Panc1 (cell line): ENCODE results near the gene ABCC1.

Experiments
- REST ChIP-seq, 2 experiments: IDR thresholded peaks; 2 replicates each; pipeline ENCODE4 v1.6.1; 2011 to 2012; ENCODE audit warnings: low read depth in 2 of 2, control low read depth in 1 of 2, low read length in 1 of 2, mild to moderate bottlenecking in 1 of 2, moderate library complexity in 1 of 2; ENCODE audit not compliant: insufficient read depth in 1 of 2
- SIN3A ChIP-seq: IDR thresholded peaks from 2 replicates; pipeline ENCODE4 v1.6.1; 2012; ENCODE audit warnings: low read depth, mild to moderate bottlenecking, low read length, moderate library complexity, borderline replicate concordance; ENCODE audit not compliant: insufficient read depth
- TF ChIP-seq, protein P1 (sequence below): fragments of 450-650 bp; IDR thresholded peaks from 2 replicates; pipeline ENCODE4 v1.5.1; 2017; ENCODE audit warnings: mild to moderate bottlenecking

DNA sequence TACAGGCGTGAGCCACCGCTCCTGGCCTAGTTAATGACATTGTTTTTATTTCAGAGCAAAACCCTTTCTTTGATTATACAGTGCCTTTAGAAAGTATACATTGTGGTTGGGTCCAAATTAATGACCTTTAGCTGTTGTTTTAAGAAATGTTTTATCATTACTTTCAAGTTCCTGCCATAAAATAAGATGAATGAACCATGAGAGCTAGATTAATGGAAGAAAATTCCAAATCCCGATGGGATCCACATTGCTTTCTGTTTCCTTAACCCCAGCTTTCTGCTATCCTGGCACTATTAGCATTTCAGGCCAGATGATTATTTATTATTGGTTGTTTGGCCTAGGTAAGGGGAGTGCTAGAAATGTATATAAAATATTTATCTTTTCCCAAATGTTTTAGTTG lies 131.7 kb downstream of the ABCC1 start:
- TF ChIP-seq, protein P1, sequence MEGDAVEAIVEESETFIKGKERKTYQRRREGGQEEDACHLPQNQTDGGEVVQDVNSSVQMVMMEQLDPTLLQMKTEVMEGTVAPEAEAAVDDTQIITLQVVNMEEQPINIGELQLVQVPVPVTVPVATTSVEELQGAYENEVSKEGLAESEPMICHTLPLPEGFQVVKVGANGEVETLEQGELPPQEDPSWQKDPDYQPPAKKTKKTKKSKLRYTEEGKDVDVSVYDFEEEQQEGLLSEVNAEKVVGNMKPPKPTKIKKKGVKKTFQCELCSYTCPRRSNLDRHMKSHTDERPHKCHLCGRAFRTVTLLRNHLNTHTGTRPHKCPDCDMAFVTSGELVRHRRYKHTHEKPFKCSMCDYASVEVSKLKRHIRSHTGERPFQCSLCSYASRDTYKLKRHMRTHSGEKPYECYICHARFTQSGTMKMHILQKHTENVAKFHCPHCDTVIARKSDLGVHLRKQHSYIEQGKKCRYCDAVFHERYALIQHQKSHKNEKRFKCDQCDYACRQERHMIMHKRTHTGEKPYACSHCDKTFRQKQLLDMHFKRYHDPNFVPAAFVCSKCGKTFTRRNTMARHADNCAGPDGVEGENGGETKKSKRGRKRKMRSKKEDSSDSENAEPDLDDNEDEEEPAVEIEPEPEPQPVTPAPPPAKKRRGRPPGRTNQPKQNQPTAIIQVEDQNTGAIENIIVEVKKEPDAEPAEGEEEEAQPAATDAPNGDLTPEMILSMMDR = no peak
- TF ChIP-seq REST (IDR thresholded peaks at IDR 0.05; ENCODE audit: insufficient read depth in 1 of 2, low read depth in 2 of 2, low read length in 1 of 2) (no peak), SIN3A (no peak)
